HEK293T (cell line): ENCODE measurements around the gene ARHGAP6.

Experiments
- CTCF ChIA-PET: fragments of 350-600 bp; formaldehyde crosslinking; extraction: SDS; loops from one replicate; lab custom pipeline; 2021; ENCODE audit warnings: antibody characterized with exemption, inconsistent platforms; lab: Yijun Ruan, JAX
- POLR2A ChIA-PET: fragments of 350-600 bp; formaldehyde crosslinking; extraction: SDS; loops from one replicate; lab custom pipeline; 2020; ENCODE audit warnings: antibody characterized with exemption, inconsistent platforms; lab: Yijun Ruan, JAX
- DNase-seq: peaks from one replicate; pipeline ENCODE4 v3.0.0; 2012; ENCODE audit warnings: mixed read lengths; ENCODE audit errors: extremely low spot score
- ARNT ChIP-seq: fragments of 450-650 bp; IDR thresholded peaks from 2 replicates; pipeline ENCODE4 v1.6.1; 2017; ENCODE audit warnings: mild to moderate bottlenecking
- BHLHE40 ChIP-seq: fragments of 450-650 bp; IDR thresholded peaks from 2 replicates; pipeline ENCODE4 v1.6.1; 2016; ENCODE audit warnings: mild to moderate bottlenecking, moderate library complexity, borderline replicate concordance
- CTBP1 ChIP-seq: fragments of 450-650 bp; IDR thresholded peaks from 2 replicates; pipeline ENCODE4 v1.6.1; 2016; ENCODE audit warnings: borderline replicate concordance
- ELF4 ChIP-seq: fragments of 450-650 bp; IDR thresholded peaks from 2 replicates; pipeline ENCODE4 v1.6.1; 2017; ENCODE audit warnings: antibody characterized with exemption
- FOXA1 ChIP-seq: fragments of 450-650 bp; IDR thresholded peaks from 2 replicates; pipeline ENCODE4 v1.6.1; 2016; ENCODE audit warnings: mild to moderate bottlenecking
- FOXK2 ChIP-seq: fragments of 450-650 bp; IDR thresholded peaks from 2 replicates; pipeline ENCODE4 v1.6.1; 2016; ENCODE audit warnings: mild to moderate bottlenecking
- FOXM1 ChIP-seq: fragments of 450-650 bp; IDR thresholded peaks from 2 replicates; pipeline ENCODE4 v1.6.1; 2017; ENCODE audit warnings: mild to moderate bottlenecking, borderline replicate concordance
- HDGF ChIP-seq: fragments of 450-650 bp; IDR thresholded peaks from 2 replicates; pipeline ENCODE4 v1.6.1; 2017; ENCODE audit warnings: antibody characterized with exemption, borderline replicate concordance
- L3MBTL2 ChIP-seq: fragments of 450-650 bp; conservative IDR thresholded peaks from 2 replicates; pipeline ENCODE4 v1.6.1; 2016; ENCODE audit warnings: mild to moderate bottlenecking
- LEF1 ChIP-seq: fragments of 450-650 bp; IDR thresholded peaks from 2 replicates; pipeline ENCODE4 v1.6.1; 2017; ENCODE audit warnings: mild to moderate bottlenecking, borderline replicate concordance
- NFRKB ChIP-seq: fragments of 450-650 bp; IDR thresholded peaks from 2 replicates; pipeline ENCODE4 v1.6.1; 2016; ENCODE audit warnings: mild to moderate bottlenecking, moderate library complexity
- SP1 ChIP-seq: fragments of 450-650 bp; IDR thresholded peaks from 2 replicates; pipeline ENCODE4 v1.6.1; 2017
- SUZ12 ChIP-seq: fragments of 450-650 bp; IDR thresholded peaks from 2 replicates; pipeline ENCODE4 v1.6.1; 2016; ENCODE audit warnings: mild to moderate bottlenecking
- TARDBP ChIP-seq: fragments of 450-650 bp; IDR thresholded peaks from 2 replicates; pipeline ENCODE4 v1.6.1; 2016
- ZNF384 ChIP-seq: fragments of 450-650 bp; IDR thresholded peaks from 2 replicates; pipeline ENCODE4 v1.6.1; 2016
- TF ChIP-seq, protein P1 (sequence below): fragments of 450-650 bp; IDR thresholded peaks from 2 replicates; pipeline ENCODE4 v1.6.1; 2016

The ARHGAP6 gene

DNA sequence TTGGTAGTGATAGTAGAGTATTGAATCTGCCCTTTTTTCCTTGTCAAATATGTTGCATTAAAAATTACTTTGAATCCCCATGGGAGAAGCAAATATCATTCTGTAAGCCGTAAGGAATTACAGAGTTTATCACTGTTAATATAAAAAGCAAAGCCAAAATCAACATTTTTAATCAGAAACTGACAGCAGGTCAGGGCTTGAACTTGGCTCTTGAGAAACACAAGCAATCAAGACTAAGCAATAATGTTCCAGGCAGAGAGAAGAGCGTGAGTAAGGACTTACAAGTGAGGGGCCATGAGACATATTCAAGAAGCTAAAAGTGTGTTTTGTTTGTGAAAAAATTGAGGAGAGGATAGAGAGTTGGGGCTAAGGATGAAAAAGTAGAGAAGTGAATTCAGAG is 68.2 kb downstream of the ARHGAP6 start:
- TF ChIP-seq NFRKB (no peak), FOXK2 (no peak), TARDBP (no peak), ZNF384 (no peak), SUZ12 (no peak), FOXM1 (no peak), SP1 (no peak), ARNT (no peak), FOXA1 (no peak), ELF4 (no peak), L3MBTL2 (no peak), CTBP1 (no peak), HDGF (no peak), LEF1 (no peak), BHLHE40 (no peak)
- TF ChIP-seq, protein P1, sequence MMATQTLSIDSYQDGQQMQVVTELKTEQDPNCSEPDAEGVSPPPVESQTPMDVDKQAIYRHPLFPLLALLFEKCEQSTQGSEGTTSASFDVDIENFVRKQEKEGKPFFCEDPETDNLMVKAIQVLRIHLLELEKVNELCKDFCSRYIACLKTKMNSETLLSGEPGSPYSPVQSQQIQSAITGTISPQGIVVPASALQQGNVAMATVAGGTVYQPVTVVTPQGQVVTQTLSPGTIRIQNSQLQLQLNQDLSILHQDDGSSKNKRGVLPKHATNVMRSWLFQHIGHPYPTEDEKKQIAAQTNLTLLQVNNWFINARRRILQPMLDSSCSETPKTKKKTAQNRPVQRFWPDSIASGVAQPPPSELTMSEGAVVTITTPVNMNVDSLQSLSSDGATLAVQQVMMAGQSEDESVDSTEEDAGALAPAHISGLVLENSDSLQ, result no peak
- ChIA-PET CTCF (no interaction called here), POLR2A (no interaction called here)
- DNase-seq, result no peak

DNA sequence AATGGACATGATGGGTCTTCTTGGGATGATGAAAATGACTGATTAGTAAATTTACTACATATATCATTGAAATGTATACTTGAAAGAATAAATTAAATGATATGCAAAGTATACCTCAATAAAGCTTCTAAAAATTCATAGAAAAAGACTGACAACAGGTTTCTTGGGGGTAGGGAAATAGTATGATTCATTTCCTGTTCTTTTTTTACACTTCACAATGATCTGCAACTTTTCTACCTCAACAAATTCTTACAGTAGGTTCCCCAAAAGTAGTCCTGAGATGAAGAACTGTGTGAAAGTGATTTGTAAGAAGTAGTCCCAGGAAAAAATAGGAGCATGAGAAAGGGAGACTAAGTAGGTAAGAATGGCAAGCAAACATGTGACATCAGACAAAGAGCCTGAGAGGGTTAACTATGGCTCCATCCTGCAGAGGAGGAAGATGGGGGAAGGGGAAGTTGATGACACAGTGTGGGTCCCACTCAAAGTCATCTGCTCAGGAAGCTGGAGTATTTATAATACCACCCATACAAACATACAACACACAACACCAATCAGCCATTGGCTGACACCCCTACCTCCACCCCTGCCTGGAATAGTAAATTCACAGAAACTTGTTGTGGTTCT is 73.9 kb downstream of the ARHGAP6 start:
- CTCF ChIA-PET, result no interaction called here
- TF ChIP-seq FOXK2 (no peak), TARDBP (no peak), CTBP1 (no peak), HDGF (no peak), L3MBTL2 (no peak), LEF1 (no peak), FOXA1 (no peak), ELF4 (no peak)
- TF ChIP-seq, protein P1, result no peak
- POLR2A ChIA-PET, result no interaction called here
- DNase-seq, result no peak

DNA sequence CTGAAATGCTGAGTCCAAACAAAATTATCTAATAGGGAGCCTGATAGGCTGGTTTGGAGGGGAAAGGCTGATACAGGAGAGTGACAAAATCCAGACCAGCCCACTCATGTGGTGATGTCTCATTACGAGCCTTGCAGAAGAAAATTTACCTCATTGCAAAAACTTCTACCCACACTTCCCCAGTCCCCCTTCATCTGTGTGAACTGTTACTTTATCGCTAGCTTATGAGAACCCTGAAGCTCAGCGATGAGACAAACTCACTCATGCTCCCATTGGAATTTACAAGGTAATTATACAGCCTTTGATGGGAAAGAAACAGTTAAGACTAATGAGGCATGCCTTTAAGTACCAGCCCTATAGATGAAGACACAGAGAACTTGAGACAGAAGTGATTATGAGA is 76.1 kb downstream of the ARHGAP6 start:
- DNase-seq, result no peak
- no peak for TF ChIP-seq TARDBP
- no peak for TF ChIP-seq HDGF
- no peak for TF ChIP-seq ELF4
- no peak for TF ChIP-seq ZNF384
- TF ChIP-seq, protein P1, result no peak
- no peak for TF ChIP-seq NFRKB
- TF ChIP-seq CTBP1, result no peak
- no peak for TF ChIP-seq L3MBTL2
- TF ChIP-seq LEF1, result no peak
- TF ChIP-seq SUZ12, result no peak
- ChIA-PET POLR2A (no interaction called here), CTCF (no interaction called here)

DNA sequence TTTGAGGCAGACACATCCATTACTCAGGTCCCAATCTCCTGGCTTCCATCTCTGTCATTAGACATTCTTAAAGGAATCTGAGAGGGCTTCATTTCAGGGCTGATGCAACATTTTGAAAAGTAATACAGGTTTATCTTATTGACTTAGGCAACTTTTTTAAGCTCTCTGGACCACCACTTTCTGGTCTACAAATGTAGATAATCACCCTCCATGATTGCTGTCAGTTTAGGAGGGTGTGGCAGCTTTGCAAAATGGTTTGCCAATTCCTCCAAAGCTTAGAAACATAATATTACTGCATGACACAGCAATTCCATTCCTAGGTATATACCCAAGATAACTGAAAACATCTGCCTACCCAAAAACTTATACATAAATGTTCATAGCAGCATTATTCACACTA is 77.6 kb downstream of the ARHGAP6 start:
- CTCF ChIA-PET, result no interaction called here

DNA sequence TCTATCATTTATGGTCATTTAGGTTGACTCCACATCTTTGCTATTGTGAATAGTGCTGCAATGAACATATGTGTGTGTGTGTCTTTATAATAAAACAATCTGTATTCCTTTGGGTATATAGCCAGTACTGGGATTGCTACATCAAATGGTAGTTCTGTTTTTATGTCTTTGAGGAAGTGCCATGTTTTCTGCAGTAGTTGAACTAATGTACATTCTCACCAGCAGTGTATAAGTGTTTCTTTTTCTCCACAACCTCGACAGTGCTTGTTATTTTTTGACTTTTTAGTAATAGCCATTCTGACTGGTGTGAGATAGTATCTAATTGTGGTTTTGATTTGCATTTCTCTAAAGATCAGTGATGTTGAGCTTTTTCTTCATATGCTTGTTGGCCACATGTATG is 80.5 kb downstream of the ARHGAP6 start:
- CTCF ChIA-PET, result no interaction called here
- DNase-seq, result no peak
- no peak for TF ChIP-seq SP1
- TF ChIP-seq, protein P1, result no peak
- no peak for TF ChIP-seq FOXM1
- no peak for TF ChIP-seq BHLHE40
- POLR2A ChIA-PET, result no interaction called here

More for the DNA sequence above, 77.6 kb downstream of the ARHGAP6 start:
- no peak for DNase-seq
- POLR2A ChIA-PET, result no interaction called here
- TF ChIP-seq NFRKB, result no peak
- TF ChIP-seq CTBP1, result no peak
- no peak for TF ChIP-seq SUZ12
- TF ChIP-seq ZNF384, result no peak
- TF ChIP-seq L3MBTL2, result no peak
- TF ChIP-seq BHLHE40, result no peak
- no peak for TF ChIP-seq SP1
- TF ChIP-seq, protein P1, result no peak
- TF ChIP-seq FOXK2, result no peak
- TF ChIP-seq ELF4, result no peak
- no peak for TF ChIP-seq ARNT
- TF ChIP-seq TARDBP, result no peak
- no peak for TF ChIP-seq FOXA1

DNA sequence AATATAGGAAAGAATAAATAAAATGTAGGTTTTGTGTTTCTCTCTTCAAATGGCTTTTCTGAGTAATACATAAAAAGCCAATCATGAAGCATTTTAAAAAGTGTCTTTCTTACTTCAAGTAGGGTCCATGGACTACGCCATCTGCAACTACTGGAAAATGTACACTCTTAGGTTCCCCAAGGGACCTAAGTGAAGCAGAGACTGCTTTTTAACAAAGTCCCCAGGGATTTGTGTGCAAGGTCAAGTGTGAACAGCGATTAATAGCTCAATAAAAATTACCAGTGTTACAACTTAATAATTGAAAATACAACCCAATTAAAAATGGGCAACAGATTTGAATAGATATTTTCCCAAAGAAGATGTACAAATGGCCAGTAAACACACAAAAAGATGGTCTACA is 84.9 kb downstream of the ARHGAP6 start:
- TF ChIP-seq FOXK2 (no peak), SUZ12 (no peak), ARNT (no peak), HDGF (no peak), TARDBP (no peak), ELF4 (no peak), FOXM1 (no peak), FOXA1 (no peak), CTBP1 (no peak), SP1 (no peak)
- ChIA-PET POLR2A (no interaction called here), CTCF (no interaction called here)
- DNase-seq, result no peak
